Measurements from ENCODE around the gene PKNOX2. TPM values are rescaled to one million over a fixed set of nuclear protein-coding genes. Genes with fewer than 3 reads are reported as not detected.
A peak's percentile ranks its signal among the peaks of the same experiment; 100 is the strongest.

Gene PKNOX2
- total RNA-seq, 1 experiment from 2014 or later, result 0.10 TPM

GRCh38 chr11:125333354-125334073, 169.0 kb downstream of the PKNOX2 start:
- no peak for DNase-seq (ENCODE audit: low read depth)

GRCh38 chr11:125335106-125335505, 170.6 kb downstream of the PKNOX2 start:
- no peak for DNase-seq (ENCODE audit: low read depth)

GRCh38 chr11:125337836-125338834, 173.6 kb downstream of the PKNOX2 start:
- DNase-seq (ENCODE audit: low read depth), result peak; percentile 12

- DNase-seq (ENCODE audit: low read depth), result no peak
Measured at GRCh38 chr11:125338886-125339811, 174.6 kb downstream of the PKNOX2 start.

DNA sequence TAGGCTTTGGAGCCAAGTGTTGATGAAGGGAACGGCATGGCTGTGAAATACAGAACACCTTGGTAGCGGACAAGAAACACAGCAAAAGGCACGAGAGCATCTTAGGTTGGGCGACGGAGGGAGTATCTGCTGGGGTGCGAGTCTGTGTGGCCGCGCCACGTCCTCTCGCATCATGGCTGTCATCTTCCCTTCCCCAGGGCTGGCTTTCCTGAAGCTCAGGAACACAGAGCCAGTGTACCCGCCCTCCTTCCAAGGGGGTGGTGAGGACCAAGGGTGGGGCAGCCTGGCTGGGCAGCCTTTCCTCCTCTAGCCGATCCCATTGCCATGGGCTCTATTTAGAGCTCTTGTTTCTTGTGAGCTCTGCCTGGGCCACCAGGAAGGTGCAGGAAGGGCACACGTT, 177.1 kb downstream of the PKNOX2 start:
- no peak for DNase-seq (ENCODE audit: low read depth)

DNA sequence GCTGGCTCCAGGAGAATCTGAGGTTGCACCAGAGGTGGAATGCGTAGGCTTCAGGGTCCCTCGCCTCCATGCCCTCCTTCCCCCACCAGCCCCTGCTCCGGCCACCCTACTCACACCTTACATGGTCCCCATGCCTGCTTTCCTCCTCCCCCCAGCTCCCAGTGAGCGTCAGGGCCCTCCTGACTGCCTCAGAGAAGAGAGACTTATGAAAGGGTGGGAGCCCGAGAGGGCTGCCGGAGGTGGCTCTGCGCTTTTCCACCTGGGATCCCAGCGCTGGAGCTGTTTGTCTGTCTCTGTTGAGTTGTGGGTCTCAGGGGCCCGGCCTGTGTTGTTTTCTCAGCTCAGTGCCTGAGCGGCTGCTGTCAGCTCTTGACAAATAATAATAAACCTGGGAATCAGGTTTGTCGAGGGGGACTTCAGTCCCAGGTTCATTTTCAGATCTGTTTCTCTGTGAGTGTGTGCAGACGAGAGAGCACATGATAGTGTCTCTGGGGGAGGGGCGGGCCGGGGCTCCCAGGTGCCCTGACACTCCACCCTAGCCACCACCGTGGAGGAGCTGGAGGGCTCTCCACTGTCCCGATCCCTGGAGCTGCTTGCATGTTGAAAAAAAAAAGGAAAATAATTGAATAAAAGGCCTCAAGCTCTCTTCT, 177.9 kb downstream of the PKNOX2 start:
- DNase-seq (ENCODE audit: low read depth), result no peak

- no peak for DNase-seq (ENCODE audit: low read depth)
Measured at GRCh38 chr11:125343086-125343717, 178.7 kb downstream of the PKNOX2 start.

DNA sequence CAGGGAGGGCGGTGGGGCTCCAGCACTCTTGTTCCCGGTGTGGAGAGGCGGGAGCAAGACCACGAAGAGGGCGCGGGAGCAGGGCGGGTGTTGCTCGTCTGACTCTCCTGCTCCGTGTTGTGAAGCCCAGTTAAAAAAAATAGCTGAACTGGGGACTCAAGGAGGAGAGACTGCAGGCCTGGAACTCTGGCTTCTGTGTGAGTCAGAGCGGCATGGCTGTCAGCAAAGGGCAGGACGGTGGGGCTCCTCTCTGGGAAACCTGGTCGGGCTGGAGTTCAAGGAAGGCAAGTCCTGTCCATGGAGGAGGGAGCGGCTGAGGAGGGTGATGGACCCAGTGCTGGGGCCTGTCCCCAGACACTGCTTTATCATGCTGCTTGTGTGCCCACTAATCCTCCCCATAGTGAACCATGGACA, 179.2 kb downstream of the PKNOX2 start:
- peak; percentile 37 for DNase-seq (ENCODE audit: low read depth)

DNA sequence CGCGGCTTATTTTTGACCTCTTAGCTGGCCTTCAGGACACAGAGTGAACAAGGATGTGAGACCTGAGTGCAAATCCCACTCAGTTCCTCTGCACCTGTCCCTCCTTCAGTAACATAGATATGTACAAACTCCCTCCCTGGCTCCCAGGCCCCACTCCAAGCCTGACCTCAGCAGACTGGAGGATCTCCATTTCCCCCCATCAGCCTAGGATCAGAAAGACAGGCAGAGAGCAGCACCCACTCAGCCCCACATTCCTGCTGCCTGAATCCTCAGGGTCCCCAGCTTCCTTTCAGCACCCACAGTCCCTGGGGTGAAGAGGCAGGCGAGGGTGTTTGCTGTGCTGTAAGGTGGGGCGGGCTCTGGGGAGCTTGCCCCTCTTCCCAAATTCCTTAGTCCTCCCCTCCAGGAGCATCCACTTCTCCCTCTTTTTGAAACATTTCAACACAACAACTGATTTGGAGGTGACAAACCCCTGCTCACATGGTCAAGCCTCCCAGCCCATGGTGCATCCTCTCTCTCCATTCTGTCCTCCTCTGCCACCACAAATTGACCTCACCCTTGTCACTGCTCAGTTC, 180.4 kb downstream of the PKNOX2 start:
- no peak for DNase-seq (ENCODE audit: low read depth)

GRCh38 chr11:125345421-125346178, 181.0 kb downstream of the PKNOX2 start:
- DNase-seq (ENCODE audit: low read depth), result peak; percentile 39

GRCh38 chr11:125346179-125346530, 181.6 kb downstream of the PKNOX2 start:
- no peak for DNase-seq (ENCODE audit: low read depth)

DNA sequence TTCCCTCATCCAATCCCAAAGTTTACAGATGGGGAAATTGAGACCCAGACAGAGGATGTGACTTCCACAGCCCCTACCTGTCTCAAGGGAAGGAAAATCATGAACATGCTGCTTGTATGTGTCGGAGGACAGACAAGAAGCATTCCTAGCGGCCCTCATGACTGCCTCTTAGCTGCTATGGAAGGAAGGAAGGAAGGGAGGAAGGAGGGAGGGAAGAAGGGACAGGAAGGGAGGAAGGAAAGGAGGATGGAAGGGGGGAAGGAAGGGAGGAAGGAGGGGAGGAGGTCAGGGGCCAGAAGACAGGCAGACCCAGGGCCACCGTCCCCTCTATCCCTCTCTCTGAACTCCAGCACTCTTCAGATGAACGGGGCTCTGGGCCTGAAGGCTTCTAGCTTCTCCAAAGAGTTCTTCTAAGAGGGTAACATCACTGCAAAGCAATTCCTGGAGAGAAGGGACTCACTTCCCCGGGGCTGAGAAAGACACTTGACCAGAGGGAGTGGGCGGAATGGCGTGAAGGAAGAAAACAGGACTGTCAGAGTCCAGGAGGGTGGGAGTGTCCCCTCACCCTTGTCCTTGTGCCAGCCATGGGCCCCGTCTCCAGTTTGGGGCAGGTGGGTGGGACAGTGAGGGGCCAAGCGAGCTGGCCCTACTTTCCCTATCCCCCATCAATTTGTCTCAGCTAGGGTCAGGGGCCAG, 182.2 kb downstream of the PKNOX2 start:
- no peak for DNase-seq (ENCODE audit: low read depth)

- no peak for DNase-seq (ENCODE audit: low read depth)
Measured at GRCh38 chr11:125347261-125347585, 182.7 kb downstream of the PKNOX2 start.

DNA sequence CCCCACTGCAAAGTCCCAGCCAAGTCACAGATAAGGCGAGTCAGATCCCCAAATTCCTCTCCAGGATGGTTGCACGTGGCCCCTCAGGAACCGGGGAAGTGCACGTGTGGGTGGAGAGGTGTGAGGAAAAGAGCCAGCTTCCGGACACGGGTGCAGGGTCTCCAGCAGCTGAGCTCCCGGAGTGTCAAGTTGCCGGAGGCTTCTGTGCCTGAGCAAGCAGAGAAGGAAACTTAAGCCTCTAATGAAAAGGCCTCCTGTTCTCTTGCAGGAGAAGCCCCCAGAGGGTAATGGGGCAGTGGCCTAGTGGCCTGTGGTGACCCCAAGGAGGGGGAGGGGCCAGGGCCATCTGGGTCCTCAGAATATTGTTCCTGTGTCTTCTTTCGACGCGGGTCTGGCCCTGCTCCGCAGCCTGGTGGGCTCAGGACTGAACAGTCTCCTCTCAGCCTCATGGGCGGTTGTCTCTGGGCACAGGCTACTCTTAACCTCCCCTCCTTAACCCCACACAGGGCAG, 183.6 kb downstream of the PKNOX2 start:
- DNase-seq (ENCODE audit: low read depth), result no peak

GRCh38 chr11:125348674-125349309, 184.2 kb downstream of the PKNOX2 start:
- no peak for DNase-seq (ENCODE audit: low read depth)

DNA sequence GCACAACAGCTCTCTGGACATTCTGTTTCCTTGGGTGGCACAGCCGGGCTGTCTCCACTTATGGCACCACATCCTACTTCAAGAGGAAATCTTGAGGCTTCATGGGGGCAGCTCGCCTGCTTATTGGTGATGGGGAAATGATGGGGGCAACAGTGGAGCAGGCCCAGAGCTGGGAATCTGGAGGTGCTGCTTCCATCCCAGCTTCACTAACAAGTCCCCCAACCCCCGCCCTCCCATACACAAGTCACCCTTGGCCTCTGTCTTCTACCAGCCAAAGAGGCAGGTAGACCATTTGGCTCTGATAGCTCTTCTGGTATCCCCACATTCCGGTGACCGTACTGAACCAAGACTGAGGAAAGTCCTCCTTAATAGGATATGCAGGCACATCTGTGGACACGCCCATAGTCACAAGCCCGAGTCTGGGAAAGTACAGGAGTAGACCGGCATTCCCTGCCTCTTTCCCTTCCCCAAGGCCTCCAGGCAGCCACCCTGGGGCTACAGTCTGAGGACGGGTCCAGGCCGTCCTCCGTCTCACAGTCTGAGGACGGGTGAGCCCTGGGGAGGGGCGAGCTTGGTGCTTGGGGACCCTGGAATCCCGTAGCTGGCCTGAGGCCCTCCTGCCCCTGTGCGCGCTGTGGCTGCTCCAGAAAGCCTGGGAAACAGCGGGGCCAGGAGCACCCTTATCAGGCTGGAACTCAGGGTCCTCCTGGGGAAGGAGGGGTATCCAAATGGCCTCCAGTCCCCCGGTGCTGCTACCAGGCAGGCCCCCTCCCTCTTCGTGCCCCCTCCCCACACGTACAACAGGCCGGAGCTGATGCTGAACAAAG, 185.9 kb downstream of the PKNOX2 start:
- no peak for DNase-seq (ENCODE audit: low read depth)

Measured in HT1080 (cell line).